B cell (primary cell): ENCODE data around the gene KDM5A.

ENCODE experiments used
- EZH2 ChIP-seq: IDR thresholded peaks from 2 replicates; pipeline ENCODE4 v1.6.1; 2012; ENCODE audit warnings: borderline replicate concordance, low read depth, mild to moderate bottlenecking, moderate library complexity, low read length; ENCODE audit not compliant: insufficient read depth, poor library complexity, severe bottlenecking
- TF ChIP-seq, protein P1 (sequence below): fragments of 200-600 bp; IDR thresholded peaks from one replicate; pipeline ENCODE4 v1.8.0; 2022; ENCODE audit warnings: antibody characterized with exemption, mild to moderate bottlenecking

DNA sequence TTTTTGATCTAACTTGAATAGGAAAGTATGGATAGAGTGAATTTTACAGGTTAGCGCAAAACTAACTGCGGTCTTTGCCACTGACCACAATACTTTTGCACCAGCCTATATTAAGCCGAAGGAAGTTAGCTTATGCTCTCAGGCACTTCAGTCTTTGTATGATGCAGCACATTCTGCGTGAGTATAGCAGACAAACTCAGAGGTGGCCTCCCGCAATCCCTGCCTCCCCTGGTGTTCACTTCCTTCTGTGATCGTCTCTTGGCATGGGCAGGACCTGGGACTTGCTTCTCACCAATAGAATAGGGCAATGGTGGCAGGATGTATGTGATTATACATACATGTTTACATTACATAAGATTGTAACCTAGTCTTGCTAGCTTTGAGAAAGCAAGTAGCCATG, 116.2 kb downstream of the KDM5A start:
- no peak for TF ChIP-seq EZH2
- TF ChIP-seq, protein P1, sequence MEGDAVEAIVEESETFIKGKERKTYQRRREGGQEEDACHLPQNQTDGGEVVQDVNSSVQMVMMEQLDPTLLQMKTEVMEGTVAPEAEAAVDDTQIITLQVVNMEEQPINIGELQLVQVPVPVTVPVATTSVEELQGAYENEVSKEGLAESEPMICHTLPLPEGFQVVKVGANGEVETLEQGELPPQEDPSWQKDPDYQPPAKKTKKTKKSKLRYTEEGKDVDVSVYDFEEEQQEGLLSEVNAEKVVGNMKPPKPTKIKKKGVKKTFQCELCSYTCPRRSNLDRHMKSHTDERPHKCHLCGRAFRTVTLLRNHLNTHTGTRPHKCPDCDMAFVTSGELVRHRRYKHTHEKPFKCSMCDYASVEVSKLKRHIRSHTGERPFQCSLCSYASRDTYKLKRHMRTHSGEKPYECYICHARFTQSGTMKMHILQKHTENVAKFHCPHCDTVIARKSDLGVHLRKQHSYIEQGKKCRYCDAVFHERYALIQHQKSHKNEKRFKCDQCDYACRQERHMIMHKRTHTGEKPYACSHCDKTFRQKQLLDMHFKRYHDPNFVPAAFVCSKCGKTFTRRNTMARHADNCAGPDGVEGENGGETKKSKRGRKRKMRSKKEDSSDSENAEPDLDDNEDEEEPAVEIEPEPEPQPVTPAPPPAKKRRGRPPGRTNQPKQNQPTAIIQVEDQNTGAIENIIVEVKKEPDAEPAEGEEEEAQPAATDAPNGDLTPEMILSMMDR, result no peak
